NCI-H1092 treated with DMSO at 0.1 percent for 48 hours (cell line): ENCODE measurements around the gene SRP54.
"Not testable (repeated sequence)": the region's sequence is repeated elsewhere in the genome, so short reads cannot be mapped to it uniquely, and the experiment has no call there.

Experiments
- DNase-seq: peaks from one replicate; lab custom pipeline; 2025; lab: John Stamatoyannopoulos, UW

Gene SRP54

GRCh38 chr14:34983786-34984185 is 994 bp downstream of the SRP54 start:
- DNase-seq, result no peak

GRCh38 chr14:34985740-34986139 is 2.9 kb downstream of the SRP54 start:
- no peak for DNase-seq

GRCh38 chr14:34987180-34987579 is 4.4 kb downstream of the SRP54 start:
- no peak for DNase-seq

GRCh38 chr14:34989762-34990161 is 7.0 kb downstream of the SRP54 start:
- no peak for DNase-seq

GRCh38 chr14:34993426-34993825 is 10.6 kb downstream of the SRP54 start:
- DNase-seq, result no peak

- DNase-seq, result no peak
These were observed 11.9 kb downstream of the SRP54 start for GRCh38 chr14:34994668-34995067.

- DNase-seq, result no peak
These were observed 15.0 kb downstream of the SRP54 start for GRCh38 chr14:34997762-34998161.

GRCh38 chr14:34999500-34999899 is 16.7 kb downstream of the SRP54 start:
- DNase-seq, result no peak

GRCh38 chr14:35001621-35002020 is 18.8 kb downstream of the SRP54 start:
- DNase-seq, result no peak

- no peak for DNase-seq
These were observed 22.0 kb downstream of the SRP54 start for GRCh38 chr14:35004839-35005238.

- DNase-seq, result no peak
These were observed 33.8 kb downstream of the SRP54 start for GRCh38 chr14:35016568-35016967.

- no peak for DNase-seq
These were observed 37.9 kb downstream of the SRP54 start for GRCh38 chr14:35020713-35021112.

GRCh38 chr14:35028435-35028834 is 45.6 kb downstream of the SRP54 start:
- no peak for DNase-seq

- no peak for DNase-seq
These were observed 49.8 kb downstream of the SRP54 start for GRCh38 chr14:35032562-35032961.

- no peak for DNase-seq
These were observed 51.6 kb downstream of the SRP54 start for GRCh38 chr14:35034440-35034833.

GRCh38 chr14:35034944-35035554 is 52.3 kb downstream of the SRP54 start:
- not testable (repeated sequence) for DNase-seq

- DNase-seq, result not testable (repeated sequence)
These were observed 55.5 kb downstream of the SRP54 start for GRCh38 chr14:35038312-35038711.

GRCh38 chr14:35042632-35043031 is 59.8 kb downstream of the SRP54 start:
- DNase-seq, result no peak

GRCh38 chr14:35043046-35043445 is 60.3 kb downstream of the SRP54 start:
- no peak for DNase-seq

GRCh38 chr14:35044939-35045797 is 62.4 kb downstream of the SRP54 start:
- DNase-seq, result no peak

GRCh38 chr14:35045798-35046047 is 62.9 kb downstream of the SRP54 start:
- no peak for DNase-seq

- peak; percentile 97 for DNase-seq
These were observed 63.4 kb downstream of the SRP54 start, which contains the start of gene FAM177A1 for GRCh38 chr14:35046048-35046750. TSS of gene FAM177A1 (plus strand) at chr14:35046272. CDS start at chr14:35046464, 192 bp downstream.
